IMR-90 (cell line): ENCODE data around the gene IPMK. TPM values are rescaled to one million over a fixed set of nuclear protein-coding genes. Genes with fewer than 3 reads are reported as not detected.

Experiments used
- ATAC-seq: fragments of 200-7000 bp; cut with Tn5 transposase; 2 replicates; pipeline ENCODE4 v1.9.1; 2020; ENCODE audit warnings: low read depth, mild to moderate bottlenecking, moderate library complexity
- BruUV-seq: library from RNA; stranded (reverse); fragments of 400-500 nt; replicated peaks from 2 replicates; lab custom pipeline; 2021; lab: Mats Ljungman, UMichigan
- CTCF ChIA-PET: fragments of 300-600 bp; formaldehyde crosslinking; extraction: SDS; loops from one replicate; lab custom pipeline; 2021; ENCODE audit warnings: antibody characterized with exemption; lab: Yijun Ruan, JAX
- POLR2A ChIA-PET: fragments of 300-600 bp; sonication (Branson Sonifier 250); formaldehyde crosslinking; loops from one replicate; lab custom pipeline; 2022; ENCODE audit warnings: antibody characterized with exemption; ENCODE audit not compliant: unreplicated experiment; lab: Charles Lee
- DNase-seq: peaks from one replicate; pipeline ENCODE4 v3.0.0; 2013
- H2AFZ ChIP-seq: replicated peaks from 2 replicates; pipeline ENCODE3; 2013; ENCODE audit warnings: low read length, mild to moderate bottlenecking; ENCODE audit not compliant: poor library complexity
- H2AK5ac ChIP-seq: 2 replicates; pipeline ENCODE4 v1.6.1; 2013; ENCODE audit warnings: low read depth, low read length, inconsistent platforms
- H2AK9ac ChIP-seq: replicated peaks from 2 replicates; pipeline ENCODE3; 2013; ENCODE audit warnings: mild to moderate bottlenecking, low read depth, low read length, moderate library complexity; ENCODE audit not compliant: poor library complexity
- H2BK120ac ChIP-seq: 2 replicates; pipeline ENCODE4 v1.6.1; 2013; ENCODE audit warnings: low read depth, low read length, inconsistent platforms
- H2BK15ac ChIP-seq: 3 replicates; pipeline ENCODE4 v1.6.1; 2013; ENCODE audit warnings: low read depth, low read length, inconsistent platforms
- H2BK20ac ChIP-seq: 2 replicates; pipeline ENCODE4 v1.6.1; 2013; ENCODE audit warnings: low read depth, mild to moderate bottlenecking, inconsistent platforms, low read length, moderate library complexity
- H2BK5ac ChIP-seq: 2 replicates; pipeline ENCODE4 v1.6.1; 2013; ENCODE audit warnings: mild to moderate bottlenecking, low read depth, low read length, inconsistent platforms; ENCODE audit not compliant: poor library complexity, severe bottlenecking
- H3K14ac ChIP-seq: replicated peaks from 2 replicates; pipeline ENCODE4 v1.6.1; 2013; ENCODE audit warnings: low read depth, low read length, inconsistent platforms
- H3K18ac ChIP-seq: 2 replicates; pipeline ENCODE4 v1.6.1; 2013; ENCODE audit warnings: low read depth, low read length, control low read depth
- H3K23ac ChIP-seq: 2 replicates; pipeline ENCODE4 v1.6.1; 2013; ENCODE audit warnings: low read depth, low read length, inconsistent platforms
- H3K27ac ChIP-seq: 2 replicates; pipeline ENCODE4 v1.5.1; 2013; ENCODE audit warnings: mild to moderate bottlenecking, control low read depth, low read length; ENCODE audit not compliant: insufficient read depth
- H3K27me3 ChIP-seq: 2 replicates; pipeline ENCODE4 v1.6.1; 2013; ENCODE audit warnings: low read length; ENCODE audit not compliant: control insufficient read depth, insufficient read depth
- H3K36me3 ChIP-seq: 2 replicates; pipeline ENCODE4 v1.6.1; 2013; ENCODE audit warnings: low read length, mixed read lengths; ENCODE audit not compliant: control insufficient read depth, insufficient read depth
- H3K4ac ChIP-seq: 2 replicates; pipeline ENCODE4 v1.6.1; 2013; ENCODE audit warnings: low read depth, low read length, inconsistent platforms
- H3K4me1 ChIP-seq: 2 replicates; pipeline ENCODE4 v1.6.1; 2013; ENCODE audit warnings: low read length, mixed read lengths; ENCODE audit not compliant: control insufficient read depth, insufficient read depth
- H3K4me2 ChIP-seq: 2 replicates; pipeline ENCODE4 v1.6.1; 2013; ENCODE audit warnings: low read depth, mild to moderate bottlenecking, control low read depth, low read length, moderate library complexity
- H3K4me3 ChIP-seq: 2 replicates; pipeline ENCODE4 v1.5.1; 2013; ENCODE audit warnings: low read depth, mild to moderate bottlenecking, control low read depth, low read length, moderate library complexity; ENCODE audit not compliant: insufficient read depth
- H3K56ac ChIP-seq: 2 replicates; pipeline ENCODE4 v1.6.1; 2013; ENCODE audit warnings: low read length, inconsistent platforms; ENCODE audit not compliant: insufficient read depth; ENCODE audit errors: extremely low read depth
- H3K79me1 ChIP-seq, 2 experiments: 2 replicates each; pipeline ENCODE4 v1.6.1; 2013; ENCODE audit warnings: low read length in 2 of 2, inconsistent platforms in 1 of 2, low read depth in 1 of 2
- H3K9ac ChIP-seq: 2 replicates; pipeline ENCODE4 v1.6.1; 2013; ENCODE audit warnings: low read depth, low read length, control low read depth
- H3K9me1 ChIP-seq: 2 replicates; pipeline ENCODE4 v1.6.1; 2013; ENCODE audit warnings: low read length, inconsistent platforms; ENCODE audit not compliant: insufficient read depth
- H3K9me3 ChIP-seq: 2 replicates; pipeline ENCODE4 v1.6.1; 2013; ENCODE audit warnings: low read length; ENCODE audit not compliant: control insufficient read depth, insufficient read depth
- H4K20me1 ChIP-seq: 2 replicates; pipeline ENCODE4 v1.6.1; 2013; ENCODE audit warnings: low read length, inconsistent platforms; ENCODE audit not compliant: insufficient read depth
- H4K5ac ChIP-seq: 2 replicates; pipeline ENCODE4 v1.6.1; 2013; ENCODE audit warnings: mild to moderate bottlenecking, low read depth, low read length, control low read depth
- H4K8ac ChIP-seq, 2 experiments: 2 replicates each; pipeline ENCODE4 v1.6.1; 2013; ENCODE audit warnings: low read depth in 2 of 2, low read length in 2 of 2, control low read depth in 1 of 2, inconsistent platforms in 1 of 2
- H4K91ac ChIP-seq: 2 replicates; pipeline ENCODE4 v1.6.1; 2013; ENCODE audit warnings: low read depth, low read length, inconsistent platforms; ENCODE audit not compliant: insufficient read depth
- CTCF ChIP-seq: conservative IDR thresholded peaks from 2 replicates; pipeline ENCODE4 v1.5.1; 2012; ENCODE audit warnings: mild to moderate bottlenecking, low read depth, low read length, improper control_type of control experiment
- FOS ChIP-seq: fragments of 150-350 bp; IDR thresholded peaks from 2 replicates; pipeline ENCODE4 v1.6.1; 2016; ENCODE audit warnings: low read depth, low read length
- MAFK ChIP-seq: IDR thresholded peaks from 2 replicates; pipeline ENCODE4 v1.6.1; 2012; ENCODE audit warnings: low read depth, low read length, improper control_type of control experiment
- MXI1 ChIP-seq: IDR thresholded peaks from 2 replicates; pipeline ENCODE4 v1.6.1; 2012; ENCODE audit warnings: low read depth, mild to moderate bottlenecking, low read length, moderate library complexity, borderline replicate concordance
- NFE2L2 ChIP-seq: fragments of 150-350 bp; IDR thresholded peaks from 2 replicates; pipeline ENCODE4 v1.6.1; 2016; ENCODE audit warnings: low read depth, mild to moderate bottlenecking, low read length
- RAD21 ChIP-seq: IDR thresholded peaks from 2 replicates; pipeline ENCODE4 v1.6.1; 2012; ENCODE audit warnings: low read length, improper control_type of control experiment
- dilution Hi-C: fragments of 300-500 bp; cut with HindIII; formaldehyde crosslinking; loops from one replicate; pipeline ENCODE4 v1.14.3; 2018; ENCODE audit warnings: low sequenced_read_pairs; ENCODE audit not compliant: unreplicated experiment
- in situ Hi-C: fragments of 300-500 bp; cut with MboI; formaldehyde crosslinking; loops from 3 replicates; pipeline ENCODE4 v1.14.3; 2019; ENCODE audit warnings: low sequenced_read_pairs, inconsistent platforms, mixed read lengths
- intact Hi-C: fragments of 100-400 bp; cut with micrococcal nuclease; formaldehyde crosslinking; loops from 2 replicates; pipeline ENCODE4 v1.10.0; 2022
- polyA plus RNA-seq, 3 experiments: library from polyadenylated mRNA; depleted of rRNA; stranded (reverse); fragments of >200 nt; gene quantifications; 2 replicates each; pipeline ENCODE4 v1.2.3, GENCODE V29; 2012; ENCODE audit warnings: low replicate concordance in 1 of 3
- total RNA-seq: library from RNA; depleted of rRNA; stranded (reverse); fragments of >200 nt; gene quantifications from 2 replicates; pipeline ENCODE4 v1.2.3, GENCODE V29; 2012

The IPMK gene
- total and polyA plus RNA-seq, 2 of the 4 experiments (the other 2 are of a cell fraction) = 0.89 to 2.0 TPM

- Histone ChIP-seq H2AK5ac (no peak overlapping the region), H4K5ac (no peak overlapping the region), H3K4me3 (no peak overlapping the region), H3K4me2 (no peak overlapping the region), H3K14ac (no peak overlapping the region), H3K27me3 (no peaks in the 10 kb centered on the region), H2BK120ac (no peak overlapping the region), H3K23ac (no peak overlapping the region), H4K20me1 (no peaks in the 10 kb centered on the region), H4K91ac (no peak overlapping the region), H3K18ac (no peak overlapping the region), H2BK15ac (no peak overlapping the region), H2AK9ac (no peak overlapping the region), H3K9me1 (no peaks in the 10 kb centered on the region), H3K27ac (no peak overlapping the region), H2BK5ac (no peak overlapping the region), H2AFZ (no peak overlapping the region), H3K9me3 (no peaks in the 10 kb centered on the region), H3K36me3 (peaks cover 4% of the 10 kb centered on the region; the same call in 1 of the 2 replicates), H3K4ac (no peak overlapping the region), H3K9ac (no peak overlapping the region), H4K8ac (no peak overlapping the region), H3K56ac (no peak overlapping the region), H3K79me1 (peaks cover 0 to 2% of the 10 kb centered on the region in 2 experiments; a peak in 1 of 4 replicates), H3K4me1 (no peaks in the 10 kb centered on the region; the same call in 1 of the 2 replicates), H2BK20ac (no peak overlapping the region)
- intact Hi-C loops = no loop called here
- ChIA-PET POLR2A (no interaction called here), CTCF (no interaction called here)
- in situ Hi-C loops = no loop called here
- no TSS peak for BruUV-seq
- TF ChIP-seq FOS = no peak
- no peak for TF ChIP-seq RAD21
- no peak for TF ChIP-seq NFE2L2
- no peak for TF ChIP-seq MXI1
- TF ChIP-seq CTCF = no peak
- no peak for TF ChIP-seq MAFK
- dilution Hi-C loops = no loop called here
- no peak for ATAC-seq
- no peak for DNase-seq
Measured at GRCh38 chr10:58219875-58220274, 47.8 kb downstream of the IPMK start.
